ENCODE results near the gene CYP26A1.

The CYP26A1 gene, protein sequence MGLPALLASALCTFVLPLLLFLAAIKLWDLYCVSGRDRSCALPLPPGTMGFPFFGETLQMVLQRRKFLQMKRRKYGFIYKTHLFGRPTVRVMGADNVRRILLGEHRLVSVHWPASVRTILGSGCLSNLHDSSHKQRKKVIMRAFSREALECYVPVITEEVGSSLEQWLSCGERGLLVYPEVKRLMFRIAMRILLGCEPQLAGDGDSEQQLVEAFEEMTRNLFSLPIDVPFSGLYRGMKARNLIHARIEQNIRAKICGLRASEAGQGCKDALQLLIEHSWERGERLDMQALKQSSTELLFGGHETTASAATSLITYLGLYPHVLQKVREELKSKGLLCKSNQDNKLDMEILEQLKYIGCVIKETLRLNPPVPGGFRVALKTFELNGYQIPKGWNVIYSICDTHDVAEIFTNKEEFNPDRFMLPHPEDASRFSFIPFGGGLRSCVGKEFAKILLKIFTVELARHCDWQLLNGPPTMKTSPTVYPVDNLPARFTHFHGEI

DNA sequence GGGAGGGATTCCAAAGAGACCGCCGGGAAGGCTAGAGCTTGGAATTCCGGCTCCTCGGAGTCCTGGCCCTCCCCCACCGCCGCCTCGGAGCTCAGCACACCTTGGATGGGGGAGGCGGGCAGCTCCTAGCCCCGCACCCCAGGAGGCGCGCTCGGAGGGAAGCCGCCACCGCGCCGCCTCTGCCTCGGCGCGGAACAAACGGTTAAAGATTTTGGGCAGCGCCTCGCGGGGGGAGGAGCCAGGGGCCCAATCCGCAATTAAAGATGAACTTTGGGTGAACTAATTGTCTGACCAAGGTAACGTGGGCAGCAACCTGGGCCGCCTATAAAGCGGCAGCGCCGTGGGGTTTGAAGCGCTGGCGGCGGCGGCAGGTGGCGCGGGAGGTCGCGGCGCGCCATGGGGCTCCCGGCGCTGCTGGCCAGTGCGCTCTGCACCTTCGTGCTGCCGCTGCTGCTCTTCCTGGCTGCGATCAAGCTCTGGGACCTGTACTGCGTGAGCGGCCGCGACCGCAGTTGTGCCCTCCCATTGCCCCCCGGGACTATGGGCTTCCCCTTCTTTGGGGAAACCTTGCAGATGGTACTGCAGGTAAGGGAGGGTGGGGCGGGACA, at the start of gene CYP26A1:
Gene CYP26A1 (plus strand): TSS at position 355 of the 608 bp plus-strand sequence. CDS start 42 bp downstream, at position 397.
- in situ Hi-C loops (cut with MboI; ENCODE audit: low sequenced_read_pairs): no loop called here

DNA sequence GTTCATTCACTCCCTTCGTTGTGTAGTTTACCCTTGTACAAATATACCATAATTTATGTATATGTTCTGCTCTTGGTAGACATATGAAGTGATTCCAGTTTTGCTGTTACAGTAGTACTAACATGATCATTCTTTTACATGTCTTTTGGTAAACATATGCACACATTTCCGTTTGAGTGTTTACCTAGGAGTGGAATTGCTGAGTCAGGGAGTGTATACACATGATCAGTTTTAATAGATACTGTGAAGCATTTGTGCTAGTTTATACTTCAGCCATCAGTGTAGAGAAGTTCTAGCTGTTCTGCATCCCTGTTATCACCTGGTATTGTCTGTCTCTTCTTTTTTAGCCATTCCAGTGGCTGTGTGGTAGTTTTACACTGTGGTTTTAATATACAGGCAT, 47.6 kb upstream of the CYP26A1 start:
- in situ Hi-C loops (cut with MboI; ENCODE audit: low sequenced_read_pairs): no loop called here

DNA sequence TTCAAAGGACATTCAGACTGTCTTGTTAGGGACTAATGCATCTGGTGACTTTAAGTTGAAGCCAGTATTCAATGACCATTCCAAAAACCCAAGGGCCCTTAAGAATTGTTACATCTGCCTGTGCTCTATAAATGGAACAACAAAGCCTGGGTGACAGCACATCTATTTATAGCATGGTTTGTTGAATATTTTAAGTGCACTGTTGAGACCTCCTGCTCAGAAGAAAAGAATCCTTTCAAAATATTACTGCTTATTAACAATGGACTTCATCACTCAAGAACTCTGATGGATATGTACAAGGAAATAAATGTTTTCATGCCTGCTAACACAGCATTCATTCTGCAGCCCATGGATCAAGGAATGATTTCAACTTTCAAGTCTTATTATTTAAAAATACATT, 46.2 kb upstream of the CYP26A1 start:
- in situ Hi-C loops (cut with MboI; ENCODE audit: low sequenced_read_pairs): no loop called here

DNA sequence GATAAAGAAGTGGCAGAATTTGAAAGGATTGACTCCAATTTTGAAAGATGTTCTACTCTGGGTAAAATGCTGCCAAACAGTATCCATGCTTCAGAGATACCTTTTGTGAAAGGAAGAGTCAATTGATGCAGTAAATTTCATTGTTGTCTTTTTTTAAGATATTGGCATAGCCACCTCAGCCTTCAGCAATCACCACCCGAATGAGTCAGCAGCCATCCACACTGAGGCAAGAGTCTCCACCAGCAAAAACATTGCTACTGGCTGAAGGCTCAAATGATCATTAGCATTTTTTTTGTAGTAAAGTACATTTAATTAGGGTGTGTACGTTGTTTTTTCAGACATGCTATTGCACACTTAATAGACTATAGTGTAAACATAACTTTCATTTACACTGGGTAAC, 44.8 kb upstream of the CYP26A1 start:
- in situ Hi-C loops (cut with MboI; ENCODE audit: low sequenced_read_pairs): no loop called here

DNA sequence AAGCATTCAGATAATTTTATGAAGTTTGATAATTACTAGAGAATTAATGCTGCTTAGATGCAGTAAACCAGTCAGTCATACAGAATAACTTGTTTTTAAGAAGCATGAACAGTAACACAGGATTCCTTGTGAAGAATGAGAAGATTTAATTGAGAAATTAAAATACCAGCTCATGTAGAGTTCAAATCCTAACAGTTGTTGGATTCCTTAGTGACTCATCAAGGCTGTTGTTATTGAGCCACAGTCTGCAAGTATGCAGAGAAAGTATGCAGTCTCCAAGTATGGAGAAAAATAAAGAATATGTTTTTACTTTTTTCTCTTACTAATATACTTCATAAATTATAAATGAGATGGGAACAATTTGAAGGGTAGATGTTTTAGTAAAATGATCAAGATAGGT, 43.3 kb upstream of the CYP26A1 start:
- in situ Hi-C loops (cut with MboI; ENCODE audit: low sequenced_read_pairs): no loop called here

DNA sequence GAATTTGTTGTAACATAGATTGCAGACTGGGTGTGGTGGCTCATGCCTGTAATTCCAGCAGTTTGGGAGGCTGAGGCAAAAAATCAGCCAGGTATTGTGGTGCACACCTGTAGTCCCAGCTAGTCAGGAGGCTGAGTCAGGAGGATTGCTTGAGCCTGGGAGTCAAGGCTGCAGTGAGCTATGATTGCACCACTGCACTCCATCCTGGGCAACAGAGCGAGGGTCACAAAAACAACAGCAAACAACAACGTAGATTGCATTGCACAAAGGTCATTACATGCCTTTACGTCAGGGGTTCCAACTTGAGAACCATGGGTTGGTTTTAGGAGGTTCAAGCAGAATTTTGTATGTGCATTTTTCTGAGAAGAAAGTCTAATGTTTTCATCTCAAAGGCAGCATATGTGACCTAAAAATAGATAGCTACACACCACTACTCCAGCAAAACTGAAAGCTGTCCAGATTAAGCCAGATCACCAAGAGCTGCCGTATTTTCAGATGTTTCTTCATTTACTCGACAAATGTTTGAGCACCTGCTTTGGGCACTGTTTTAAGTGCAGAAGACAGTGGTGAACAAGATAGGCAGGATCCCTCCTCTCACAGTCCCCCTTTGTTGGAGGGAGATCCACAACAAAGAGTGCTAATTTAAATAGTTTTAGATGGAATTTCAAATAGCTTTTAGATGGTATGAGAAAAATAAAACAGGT, 41.4 kb upstream of the CYP26A1 start:
- in situ Hi-C loops (cut with MboI; ENCODE audit: low sequenced_read_pairs): no loop called here

DNA sequence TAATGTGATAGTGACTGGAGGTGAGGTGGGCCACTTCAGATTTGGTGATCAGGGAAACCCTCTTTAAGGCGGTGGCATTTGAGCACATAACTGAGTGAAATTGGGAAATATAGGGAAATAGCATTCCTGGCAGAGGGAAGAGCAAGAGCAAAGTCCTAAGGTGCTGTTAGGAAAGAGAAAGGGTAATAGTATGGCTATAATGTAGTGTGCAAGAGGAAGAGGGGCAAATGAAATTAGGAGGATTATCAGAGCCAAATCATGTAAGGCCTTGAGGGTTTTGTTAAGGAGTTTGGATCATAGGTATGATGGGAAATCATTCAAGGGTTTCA, 40.9 kb upstream of the CYP26A1 start:
- in situ Hi-C loops (cut with MboI; ENCODE audit: low sequenced_read_pairs): no loop called here

DNA sequence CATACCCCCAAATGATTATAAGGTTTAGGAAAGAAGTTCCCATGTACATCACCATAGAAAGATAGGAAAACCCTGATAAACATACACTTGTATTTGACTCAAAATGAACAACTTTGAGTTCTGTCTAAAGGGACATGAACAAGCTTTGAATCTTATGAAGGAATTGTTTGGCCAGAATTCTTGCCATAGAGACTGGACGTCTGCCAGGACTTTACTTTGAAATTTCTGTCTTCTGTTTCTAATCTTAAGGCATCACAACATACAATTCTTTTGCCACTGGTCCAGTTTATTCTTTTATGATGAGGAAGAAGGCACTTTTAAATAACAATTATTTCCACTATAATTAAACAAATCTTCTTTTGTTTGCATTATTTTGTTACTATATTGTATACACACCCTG, 39.3 kb upstream of the CYP26A1 start:
- in situ Hi-C loops (cut with MboI; ENCODE audit: low sequenced_read_pairs): no loop called here

DNA sequence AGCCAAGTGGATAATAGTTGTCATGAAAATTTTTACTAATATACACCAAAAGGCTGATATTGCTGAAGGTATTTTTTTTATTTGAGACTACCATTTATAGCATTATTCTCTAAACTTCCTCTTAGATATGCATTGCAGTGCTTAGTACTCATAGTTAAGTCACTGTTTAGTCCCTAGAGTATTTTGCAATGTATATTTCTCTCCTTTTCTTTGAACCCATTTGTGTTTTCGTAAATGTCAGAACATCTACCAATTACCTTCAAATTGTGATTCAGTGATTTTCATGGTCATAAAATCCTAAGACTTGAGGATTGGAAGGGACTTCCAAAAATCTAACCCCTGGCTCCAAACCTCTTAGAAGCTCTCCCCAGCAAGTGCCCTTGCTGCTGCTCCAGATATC, 34.6 kb upstream of the CYP26A1 start:
- in situ Hi-C loops (cut with MboI; ENCODE audit: low sequenced_read_pairs): no loop called here

DNA sequence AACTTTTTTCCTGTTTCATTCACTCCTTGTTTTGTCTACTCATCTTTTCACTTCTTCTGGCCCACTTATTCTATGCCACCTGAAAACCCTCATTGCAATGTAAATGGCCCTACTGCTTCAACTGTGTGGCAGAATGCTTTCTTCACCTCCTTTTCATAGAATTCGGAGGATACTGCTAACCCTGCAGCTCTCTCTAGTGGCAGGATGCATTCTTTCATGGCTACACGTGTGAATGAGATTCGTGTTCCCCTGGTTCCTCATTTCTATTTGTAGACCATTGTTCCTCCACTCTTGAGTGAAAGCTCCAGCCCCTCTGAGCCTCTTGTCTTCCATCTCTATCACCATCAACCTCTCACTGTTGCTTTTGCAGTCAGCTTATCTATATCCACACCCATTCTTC, 34.0 kb upstream of the CYP26A1 start:
- in situ Hi-C loops (cut with MboI; ENCODE audit: low sequenced_read_pairs): no loop called here

DNA sequence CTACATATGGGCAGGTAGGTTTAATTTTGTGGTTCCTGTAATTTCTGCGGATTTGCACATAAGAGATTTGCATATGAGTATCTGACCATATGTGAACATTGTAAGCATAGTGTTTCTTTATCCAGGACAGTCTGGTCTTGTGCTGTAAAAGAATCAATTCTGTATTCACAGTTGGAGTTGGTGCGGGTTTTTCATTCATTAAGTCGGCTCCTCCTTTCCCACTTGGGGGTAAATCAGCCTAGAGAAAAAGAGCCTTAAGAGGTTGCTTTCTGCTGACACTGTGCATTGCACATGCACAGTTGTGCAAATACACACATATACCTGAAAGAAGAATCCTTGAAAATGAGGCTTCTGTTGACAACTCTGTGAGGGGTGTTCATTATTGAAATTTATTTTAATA, 19.2 kb upstream of the CYP26A1 start:
- in situ Hi-C loops (cut with MboI; ENCODE audit: low sequenced_read_pairs): no loop called here

DNA sequence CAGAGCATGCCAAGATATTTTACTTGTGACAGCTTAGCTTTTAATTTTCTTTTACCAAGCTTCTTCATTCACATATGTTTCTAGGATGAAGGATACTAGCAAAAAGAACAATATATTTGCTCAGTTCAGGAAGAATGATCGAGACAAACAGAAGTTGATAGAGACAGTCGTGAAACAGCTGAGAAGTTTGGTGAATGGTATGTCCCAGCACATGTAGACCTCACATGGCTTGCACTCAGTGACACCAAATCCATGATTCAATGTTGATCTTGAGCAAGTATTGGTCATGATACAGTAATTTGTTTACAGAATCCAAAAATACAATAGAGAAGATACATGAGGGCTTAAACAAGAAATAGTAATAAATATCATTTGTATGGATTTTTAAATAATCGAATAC, 15.6 kb upstream of the CYP26A1 start:
- in situ Hi-C loops (cut with MboI; ENCODE audit: low sequenced_read_pairs): no loop called here

DNA sequence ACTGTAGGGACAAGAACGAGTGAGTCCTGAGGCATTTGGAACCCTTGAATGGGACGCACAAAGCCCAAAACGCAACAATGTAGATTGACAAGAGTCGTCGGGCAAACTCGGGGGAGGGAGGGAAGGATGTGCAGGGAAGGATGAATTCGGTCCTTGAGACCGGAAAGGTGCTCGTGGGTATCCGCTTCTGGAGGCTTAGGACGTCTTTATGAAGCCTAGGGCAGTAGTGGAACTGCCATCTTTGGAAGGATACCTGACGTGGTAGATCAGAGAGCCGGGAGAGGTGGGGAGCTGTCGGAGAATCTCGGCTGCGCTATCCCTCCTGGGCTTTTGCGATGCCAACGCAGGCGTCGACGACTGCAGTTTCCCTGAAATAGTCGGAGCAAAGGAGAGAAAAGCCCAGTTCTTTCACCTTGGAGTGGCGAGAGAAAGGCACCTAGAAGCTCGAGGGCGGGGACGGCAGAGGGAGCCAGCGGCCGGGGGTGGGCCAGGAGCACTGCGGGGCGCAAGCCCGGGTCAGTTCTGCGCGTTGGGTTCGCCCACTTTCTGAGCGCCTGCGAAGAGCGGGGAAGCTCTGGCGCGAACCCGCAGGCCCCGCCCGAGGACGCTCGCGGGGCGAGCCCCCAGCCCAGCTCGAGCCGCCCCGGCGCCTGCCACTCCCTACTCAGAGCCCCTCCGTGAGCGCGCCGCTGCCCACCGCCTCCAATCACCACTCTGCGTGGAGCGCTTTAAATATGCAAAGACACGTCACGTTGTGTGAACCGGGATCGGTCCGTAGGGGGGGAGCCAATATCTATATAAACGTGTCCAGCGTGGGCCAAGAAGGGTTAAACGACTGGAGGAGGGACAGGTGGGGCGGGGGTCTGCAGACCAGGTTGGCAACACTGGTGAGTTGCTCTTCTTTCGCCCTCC, 13.5 kb upstream of the CYP26A1 start, which contains the start of gene CYP26C1:
Gene CYP26C1 (plus strand): TSS at position 824 of the 912 bp plus-strand sequence. CDS start 466 bp downstream, outside the sequence.
- in situ Hi-C loops (cut with MboI; ENCODE audit: low sequenced_read_pairs): no loop called here

DNA sequence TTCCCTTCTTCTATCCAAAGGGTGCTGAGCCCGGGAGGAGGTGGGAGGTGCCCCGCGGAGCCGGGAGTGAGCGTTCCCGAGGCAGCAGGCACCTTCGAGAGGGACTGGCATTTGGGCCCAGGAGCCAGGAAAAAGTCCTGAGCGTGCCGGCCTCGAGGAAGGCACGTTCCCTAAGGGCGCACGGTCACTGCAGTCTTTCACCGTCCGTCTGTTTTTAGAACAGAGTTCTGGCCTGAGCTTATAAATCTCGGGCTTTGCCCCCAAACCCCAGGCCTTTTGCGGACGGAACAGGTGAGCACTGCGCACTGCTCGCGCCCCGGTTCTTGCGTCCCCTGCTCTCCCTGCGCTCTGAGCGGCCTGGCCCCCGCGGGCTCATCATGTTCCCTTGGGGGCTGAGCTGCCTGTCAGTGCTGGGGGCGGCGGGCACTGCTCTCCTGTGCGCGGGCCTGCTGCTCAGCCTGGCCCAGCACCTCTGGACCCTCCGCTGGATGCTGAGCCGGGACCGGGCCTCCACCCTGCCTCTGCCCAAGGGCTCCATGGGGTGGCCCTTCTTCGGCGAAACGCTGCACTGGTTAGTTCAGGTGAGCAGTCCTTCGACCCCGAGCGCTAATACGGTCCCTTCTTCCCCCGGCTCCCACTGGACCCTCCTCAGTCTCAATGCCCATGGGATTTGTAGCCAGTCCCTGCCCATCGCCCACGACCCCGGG, 12.7 kb upstream of the CYP26A1 start:
- in situ Hi-C loops (cut with MboI; ENCODE audit: low sequenced_read_pairs): no loop called here

DNA sequence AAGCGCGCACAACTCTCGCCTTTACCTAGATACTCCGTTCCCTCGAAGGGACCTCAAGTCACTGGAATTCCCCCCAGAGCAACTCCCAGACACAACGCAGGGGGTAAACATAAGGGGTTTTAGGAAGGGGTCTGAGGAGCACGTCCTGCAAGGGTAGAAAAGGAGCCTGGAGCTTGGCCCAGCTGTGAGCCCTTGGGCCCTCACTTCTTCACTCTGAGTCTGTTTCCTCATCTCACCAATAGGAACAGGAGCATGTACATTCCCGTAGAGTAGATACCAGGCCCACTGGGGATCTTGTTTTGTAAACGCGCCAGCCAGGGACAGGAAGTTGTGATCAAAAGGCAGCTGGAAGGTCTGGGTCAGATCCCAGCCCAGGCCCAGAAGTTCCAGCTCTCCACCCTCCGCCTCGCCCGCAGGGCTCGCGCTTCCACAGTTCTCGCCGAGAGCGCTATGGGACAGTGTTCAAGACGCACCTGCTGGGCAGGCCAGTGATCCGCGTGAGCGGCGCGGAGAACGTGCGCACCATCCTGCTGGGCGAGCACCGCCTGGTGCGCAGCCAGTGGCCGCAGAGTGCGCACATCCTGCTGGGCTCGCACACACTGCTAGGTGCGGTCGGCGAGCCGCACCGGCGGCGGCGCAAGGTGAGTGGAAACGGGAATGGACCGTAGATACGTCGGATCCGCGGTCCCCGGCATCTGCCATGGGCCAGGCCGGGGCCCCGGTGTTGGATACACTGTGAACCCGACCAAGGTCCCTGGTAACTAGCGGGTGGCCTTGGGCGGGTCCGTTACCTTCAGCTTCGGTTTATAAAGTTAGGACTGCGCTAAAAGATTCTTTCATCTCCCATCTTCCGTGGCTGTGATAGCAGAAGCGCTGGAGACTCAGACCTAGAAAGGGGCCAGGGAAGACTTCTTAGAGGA, 11.8 kb upstream of the CYP26A1 start:
- in situ Hi-C loops (cut with MboI; ENCODE audit: low sequenced_read_pairs): no loop called here

DNA sequence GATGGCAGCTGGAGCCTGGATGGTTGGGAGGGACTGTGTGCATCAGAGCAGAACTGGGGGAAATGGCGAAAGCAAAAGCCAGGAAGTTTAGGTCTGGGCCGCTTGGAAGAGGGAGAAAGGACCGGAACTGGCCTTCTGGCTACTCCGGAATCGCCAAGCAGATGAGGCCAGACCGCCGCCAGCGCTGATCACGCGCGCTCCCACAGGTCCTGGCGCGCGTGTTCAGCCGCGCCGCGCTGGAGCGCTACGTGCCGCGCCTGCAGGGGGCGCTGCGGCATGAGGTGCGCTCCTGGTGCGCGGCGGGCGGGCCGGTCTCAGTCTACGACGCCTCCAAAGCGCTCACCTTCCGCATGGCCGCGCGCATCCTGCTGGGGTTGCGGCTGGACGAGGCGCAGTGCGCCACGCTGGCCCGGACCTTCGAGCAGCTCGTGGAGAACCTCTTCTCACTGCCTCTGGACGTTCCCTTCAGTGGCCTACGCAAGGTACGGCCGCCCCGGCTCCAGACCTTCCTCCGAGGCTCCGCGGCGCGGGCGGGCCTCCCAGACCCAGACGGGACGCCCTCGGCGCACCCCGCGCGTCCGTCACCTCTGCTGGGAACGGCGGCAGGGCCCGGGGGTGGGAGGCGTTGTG, 11.1 kb upstream of the CYP26A1 start:
- in situ Hi-C loops (cut with MboI; ENCODE audit: low sequenced_read_pairs): no loop called here

DNA sequence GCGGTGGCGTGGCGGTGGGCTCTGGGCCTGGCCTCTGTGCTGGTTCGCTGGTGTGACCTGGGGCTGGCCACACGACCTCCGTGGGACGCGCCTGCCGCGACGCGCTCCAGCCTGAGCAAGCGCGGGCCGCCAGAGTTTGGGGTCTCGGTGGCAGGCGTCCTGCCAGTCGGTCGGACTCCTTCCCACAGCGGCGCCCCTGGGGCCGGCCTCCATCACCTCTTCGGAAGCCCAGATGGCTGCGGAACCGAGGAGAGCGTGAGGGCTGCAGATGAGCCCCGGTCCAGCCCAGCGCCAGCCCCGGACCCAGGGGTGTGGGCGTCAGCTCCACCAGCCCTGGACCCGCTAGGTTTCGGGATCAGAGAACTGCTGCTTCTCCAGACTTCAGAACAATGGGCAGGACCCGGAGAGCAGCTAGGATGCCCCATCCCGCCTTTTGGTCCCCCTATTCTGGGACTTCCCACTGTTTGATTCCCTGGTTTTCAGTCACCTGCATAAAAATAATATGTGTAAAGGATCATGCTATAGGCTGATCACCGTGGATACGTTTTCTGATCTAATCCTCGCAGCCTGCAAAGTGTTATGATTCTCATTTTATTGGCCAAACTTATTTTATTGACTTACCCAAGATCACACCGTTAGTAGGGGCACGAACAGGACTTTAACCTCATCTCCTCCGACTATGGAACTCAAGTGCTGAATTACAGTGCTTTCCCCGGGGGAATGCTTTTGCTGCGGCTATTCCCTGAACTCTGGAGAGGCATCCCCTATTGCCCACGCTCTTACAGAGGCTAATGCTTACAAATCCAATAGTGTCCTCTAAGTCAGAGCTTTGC, 10.3 kb upstream of the CYP26A1 start:
- in situ Hi-C loops (cut with MboI; ENCODE audit: low sequenced_read_pairs): no loop called here
